PC-9 (cell line): ENCODE results near the gene STX17. TPM values are rescaled to one million over a fixed set of nuclear protein-coding genes. Genes with fewer than 3 reads are reported as not detected.

Experiments
- BruUV-seq: library from RNA; stranded (reverse); fragments of 400-500 nt; replicated peaks from 2 replicates; lab custom pipeline; 2021; lab: Mats Ljungman, UMichigan
- CTCF ChIA-PET: fragments of 300-600 bp; sonication (Branson Sonifier 250); formaldehyde crosslinking; loops from one replicate; lab custom pipeline; 2022; ENCODE audit warnings: antibody characterized with exemption; lab: Charles Lee
- POLR2A ChIA-PET: fragments of 300-600 bp; sonication (Branson Sonifier 250); formaldehyde crosslinking; loops from one replicate; lab custom pipeline; 2022; ENCODE audit warnings: antibody characterized with exemption; ENCODE audit not compliant: unreplicated experiment; lab: Charles Lee
- DNase-seq, 2 experiments: peaks; one replicate each; pipeline versions ENCODE4 v3.0.0 to v3.0.0-alpha.2; 2015 to 2022; ENCODE audit warnings: mixed read lengths in 1 of 2
- H2AFZ ChIP-seq: fragments of 200-600 bp; sonication (generic); 2 replicates; pipeline ENCODE4 v1.8.1; 2017; ENCODE audit warnings: antibody characterized with exemption
- H3F3A ChIP-seq: fragments of 200-600 bp; sonication (generic); 2 replicates; pipeline ENCODE4 v1.8.1; 2017; ENCODE audit warnings: antibody characterized with exemption, mild to moderate bottlenecking, low read depth; ENCODE audit not compliant: insufficient read depth
- H3K27ac ChIP-seq: fragments of 200-600 bp; sonication (generic); 2 replicates; pipeline ENCODE4 v1.6.1; 2016; ENCODE audit warnings: mixed run types
- H3K27me3 ChIP-seq: fragments of 200-600 bp; sonication (generic); 2 replicates; pipeline ENCODE4 v1.6.1; 2016; ENCODE audit warnings: low read depth, mixed run types; ENCODE audit not compliant: insufficient read depth
- H3K36me3 ChIP-seq: fragments of 200-600 bp; sonication (generic); 2 replicates; pipeline ENCODE4 v1.6.1; 2016; ENCODE audit warnings: low read depth, mixed run types
- H3K4me1 ChIP-seq: fragments of 200-600 bp; sonication (generic); replicated peaks from 2 replicates; pipeline ENCODE4 v1.6.1; 2016; ENCODE audit warnings: mixed run types; ENCODE audit not compliant: insufficient read depth
- H3K4me2 ChIP-seq: fragments of 200-600 bp; sonication (generic); 2 replicates; pipeline ENCODE4 v1.6.1; 2017; ENCODE audit warnings: mixed run types
- H3K4me3 ChIP-seq: fragments of 200-600 bp; sonication (generic); 2 replicates; pipeline ENCODE4 v1.6.1; 2016; ENCODE audit warnings: mixed run types
- H3K79me2 ChIP-seq: fragments of 200-600 bp; sonication (generic); 2 replicates; pipeline ENCODE4 v1.6.1; 2017; ENCODE audit warnings: low read depth, mixed run types
- H3K9me2 ChIP-seq: fragments of 200-600 bp; sonication (generic); 2 replicates; pipeline ENCODE4 v1.8.1; 2017; ENCODE audit warnings: mild to moderate bottlenecking; ENCODE audit not compliant: insufficient read depth
- H3K9me3 ChIP-seq: fragments of 200-600 bp; sonication (generic); 2 replicates; pipeline ENCODE4 v1.8.1; 2016; ENCODE audit warnings: low read depth; ENCODE audit not compliant: insufficient read depth
- H4K20me1 ChIP-seq: fragments of 200-600 bp; sonication (generic); 2 replicates; pipeline ENCODE4 v1.8.1; 2017; ENCODE audit not compliant: insufficient read depth
- EZH2 ChIP-seq: fragments of 200-600 bp; sonication (generic); IDR thresholded peaks from 2 replicates; pipeline ENCODE4 v1.8.0; 2017; ENCODE audit warnings: antibody characterized with exemption, low read depth
- intact Hi-C: fragments of 100-400 bp; cut with micrococcal nuclease; formaldehyde crosslinking; loops from one replicate; pipeline ENCODE4 v1.10.0; 2022; ENCODE audit not compliant: unreplicated experiment
- total RNA-seq: library from RNA; stranded (reverse); gene quantifications from 2 replicates; pipeline ENCODE4 v1.2.3, GENCODE V29; 2021
- TF ChIP-seq, protein P1 (sequence below): fragments of 200-600 bp; sonication (generic); conservative IDR thresholded peaks from 2 replicates; pipeline ENCODE4 v1.6.1; 2017; ENCODE audit warnings: mixed run types, antibody characterized with exemption, mild to moderate bottlenecking, moderate library complexity

STX17 gene
- total RNA-seq, 1 experiment from 2014 or later = 46.3 TPM

DNA sequence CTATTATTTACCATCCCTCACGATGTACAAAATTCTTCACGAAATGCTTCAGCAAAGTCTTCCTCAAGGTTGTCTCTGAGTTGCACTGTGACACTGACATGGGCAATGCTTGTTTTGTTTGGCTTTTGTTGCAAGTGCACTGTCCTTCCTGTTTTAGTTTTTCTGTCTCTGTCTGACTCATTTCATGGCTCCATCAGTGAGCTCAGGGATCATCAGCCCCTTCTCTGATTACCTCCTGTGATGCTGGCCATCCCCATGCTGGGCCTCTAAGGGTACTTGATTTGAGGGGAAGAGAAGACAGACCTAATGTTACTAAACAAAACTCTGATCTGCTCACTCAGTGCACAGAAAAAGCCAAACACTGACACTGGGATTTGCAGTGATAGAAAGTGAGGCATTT, 37.6 kb upstream of the STX17 start:
- Histone ChIP-seq H3K4me3 (no peak overlapping the region), H3K9me2 (no peaks in the 10 kb centered on the region), H4K20me1 (no peaks in the 10 kb centered on the region), H3K4me2 (no peak overlapping the region), H3K4me1 (peaks cover 19% of the 10 kb centered on the region), H2AFZ (no peak overlapping the region), H3K27me3 (no peaks in the 10 kb centered on the region), H3K79me2 (no peaks in the 10 kb centered on the region), H3K9me3 (no peaks in the 10 kb centered on the region), H3K27ac (no peak overlapping the region), H3K36me3 (no peaks in the 10 kb centered on the region), H3F3A (peaks cover 2% of the 10 kb centered on the region)
- intact Hi-C loops = loop anchor here (10.0 kb wide), 1 partner anchor 864 kb away; no protein-coding TSS in a partner anchor
- POLR2A ChIA-PET = no interaction called here
- no TSS peak for BruUV-seq
- CTCF ChIA-PET = no interaction called here
- no peak for DNase-seq
- TF ChIP-seq, protein P1, sequence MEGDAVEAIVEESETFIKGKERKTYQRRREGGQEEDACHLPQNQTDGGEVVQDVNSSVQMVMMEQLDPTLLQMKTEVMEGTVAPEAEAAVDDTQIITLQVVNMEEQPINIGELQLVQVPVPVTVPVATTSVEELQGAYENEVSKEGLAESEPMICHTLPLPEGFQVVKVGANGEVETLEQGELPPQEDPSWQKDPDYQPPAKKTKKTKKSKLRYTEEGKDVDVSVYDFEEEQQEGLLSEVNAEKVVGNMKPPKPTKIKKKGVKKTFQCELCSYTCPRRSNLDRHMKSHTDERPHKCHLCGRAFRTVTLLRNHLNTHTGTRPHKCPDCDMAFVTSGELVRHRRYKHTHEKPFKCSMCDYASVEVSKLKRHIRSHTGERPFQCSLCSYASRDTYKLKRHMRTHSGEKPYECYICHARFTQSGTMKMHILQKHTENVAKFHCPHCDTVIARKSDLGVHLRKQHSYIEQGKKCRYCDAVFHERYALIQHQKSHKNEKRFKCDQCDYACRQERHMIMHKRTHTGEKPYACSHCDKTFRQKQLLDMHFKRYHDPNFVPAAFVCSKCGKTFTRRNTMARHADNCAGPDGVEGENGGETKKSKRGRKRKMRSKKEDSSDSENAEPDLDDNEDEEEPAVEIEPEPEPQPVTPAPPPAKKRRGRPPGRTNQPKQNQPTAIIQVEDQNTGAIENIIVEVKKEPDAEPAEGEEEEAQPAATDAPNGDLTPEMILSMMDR = no peak
- TF ChIP-seq EZH2 = no peak

DNA sequence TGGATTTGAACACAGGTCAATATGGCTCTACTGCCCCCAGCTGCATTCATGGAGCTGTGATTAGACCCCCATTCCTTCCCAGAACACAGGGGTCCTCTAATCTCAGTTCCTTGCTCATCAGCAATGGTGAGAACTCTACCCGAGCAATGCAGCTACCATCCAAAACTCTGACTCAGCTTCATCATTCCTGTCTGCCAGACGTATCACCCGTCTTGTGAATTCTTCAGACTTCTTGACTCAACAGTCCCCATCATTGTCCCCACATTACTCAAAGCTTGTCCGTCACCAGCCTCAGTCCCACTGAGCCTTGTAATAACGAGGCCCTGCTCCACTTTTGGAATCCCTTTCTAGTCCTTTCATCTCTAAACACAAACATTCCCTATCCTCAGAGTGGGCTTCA, 36.3 kb upstream of the STX17 start:
- POLR2A ChIA-PET = no interaction called here
- no peaks in the 10 kb centered on the region for H3K36me3 ChIP-seq
- H3K4me2 ChIP-seq = no peak overlapping the region
- no peaks in the 10 kb centered on the region for H3K9me3 ChIP-seq
- H3F3A ChIP-seq = peaks cover 8% of the 10 kb centered on the region
- no peak overlapping the region for H2AFZ ChIP-seq
- BruUV-seq = no TSS peak
- intact Hi-C loops = no loop called here
- H3K27me3 ChIP-seq = no peaks in the 10 kb centered on the region
- CTCF ChIA-PET = interaction anchor here (0.6 kb wide), 1 partner anchor 99 kb away, joined by 3 read pairs; no protein-coding TSS in a partner anchor
- H4K20me1 ChIP-seq = no peaks in the 10 kb centered on the region
- H3K9me2 ChIP-seq = no peaks in the 10 kb centered on the region
- no peak for DNase-seq
- no peaks in the 10 kb centered on the region for H3K79me2 ChIP-seq
- TF ChIP-seq EZH2 = no peak
- TF ChIP-seq, protein P1 = no peak
- H3K27ac ChIP-seq = no peak overlapping the region
- H3K4me3 ChIP-seq = no peak overlapping the region
- peaks cover 29% of the 10 kb centered on the region for H3K4me1 ChIP-seq

DNA sequence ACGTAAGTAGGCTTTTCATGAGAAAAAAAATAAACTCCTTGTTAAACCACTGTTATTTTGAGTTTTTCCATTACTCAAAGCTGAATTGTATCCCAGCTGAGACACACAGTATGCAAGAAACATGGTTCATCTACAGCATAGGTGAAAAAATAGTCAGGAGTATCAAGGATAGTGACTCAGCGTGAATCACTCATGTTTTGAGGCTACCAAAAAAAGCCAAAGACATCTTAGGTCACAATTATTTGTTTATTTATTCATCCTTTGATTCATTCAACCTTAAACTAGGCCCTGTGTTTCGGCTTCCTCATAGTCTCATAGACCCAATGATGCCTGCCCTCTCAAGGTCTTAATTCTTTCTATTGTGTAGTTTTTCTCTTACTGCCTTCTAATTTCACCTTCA, 32.9 kb upstream of the STX17 start:
- ChIA-PET CTCF (no interaction called here), POLR2A (no interaction called here)
- no TSS peak for BruUV-seq
- Histone ChIP-seq H3K79me2 (no peaks in the 10 kb centered on the region), H3K36me3 (no peaks in the 10 kb centered on the region), H3K27me3 (no peaks in the 10 kb centered on the region), H3K27ac (no peak overlapping the region), H3K4me1 (peaks cover 18% of the 10 kb centered on the region), H3K4me3 (no peak overlapping the region), H3K9me3 (no peaks in the 10 kb centered on the region), H3F3A (peaks cover 8% of the 10 kb centered on the region), H3K9me2 (no peaks in the 10 kb centered on the region), H2AFZ (no peak overlapping the region), H4K20me1 (no peaks in the 10 kb centered on the region), H3K4me2 (no peak overlapping the region; the same call in 1 of the 2 replicates)
- no peak for TF ChIP-seq EZH2
- TF ChIP-seq, protein P1 = no peak
- peak in 1 of 2 experiments; percentile 71 for DNase-seq
- intact Hi-C loops = no loop called here
